ENCODE data around the gene ZDHHC22.

GRCh38 chr14:77086017-77086727 is 55.4 kb downstream of the ZDHHC22 start:
- no peak for TF ChIP-seq EP300 (IDR thresholded peaks at IDR 0.05)
- no peak for TF ChIP-seq CTCF (IDR thresholded peaks at IDR 0.05)

Data from stomach (tissue), 4 donors.